HG03521 (cell line): ENCODE measurements around the gene MAPK4.
"Not testable (repeated sequence)": the region's sequence is repeated elsewhere in the genome, so short reads cannot be mapped to it uniquely, and the experiment has no call there.

Source experiments
- ATAC-seq: cut with Tn5 transposase; IDR thresholded peaks from one replicate; pipeline ENCODE4 v1.9.1; 2021; ENCODE audit warnings: mild to moderate bottlenecking, moderate library complexity; ENCODE audit not compliant: unreplicated experiment

Gene MAPK4

DNA sequence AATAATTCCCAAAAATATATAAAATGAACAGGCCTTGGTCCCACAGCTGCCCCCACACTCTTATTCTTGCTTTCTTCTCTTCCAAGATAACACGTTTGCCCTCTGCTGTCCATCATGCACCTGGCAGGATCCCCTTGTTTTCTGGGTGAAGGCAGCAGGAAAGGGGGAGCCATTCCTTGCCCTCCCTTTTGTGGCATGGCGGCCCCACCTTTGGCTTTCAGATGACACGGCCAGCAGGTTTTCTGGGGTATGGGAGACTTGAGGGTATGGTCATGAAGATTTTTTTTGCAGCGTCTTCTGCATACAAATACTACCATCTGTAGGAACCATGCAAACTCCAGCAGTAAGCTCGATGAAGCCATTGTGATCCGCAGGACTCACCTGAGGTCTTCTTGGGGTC is 118.8 kb downstream of the MAPK4 start:
- no peak for ATAC-seq

DNA sequence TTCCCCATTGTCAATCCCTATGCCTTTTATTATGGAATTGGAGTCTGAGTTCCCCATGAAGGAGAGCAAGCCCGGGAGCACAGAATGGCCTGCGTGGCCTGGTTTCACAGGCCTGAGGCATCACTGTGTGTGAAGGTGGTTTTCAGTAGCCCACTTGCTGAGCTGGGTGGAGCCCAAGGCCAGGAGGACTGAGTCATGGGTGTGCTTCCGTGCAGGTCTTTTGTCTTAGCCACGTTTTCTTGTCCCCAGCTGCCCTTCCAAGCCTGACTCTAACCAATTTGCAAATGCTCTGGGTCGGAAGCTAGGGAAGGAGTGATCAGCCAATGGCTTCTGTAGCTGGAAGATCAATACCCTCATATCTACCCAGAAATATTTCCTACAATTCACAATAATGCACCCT is 119.2 kb downstream of the MAPK4 start:
- ATAC-seq, result no peak

DNA sequence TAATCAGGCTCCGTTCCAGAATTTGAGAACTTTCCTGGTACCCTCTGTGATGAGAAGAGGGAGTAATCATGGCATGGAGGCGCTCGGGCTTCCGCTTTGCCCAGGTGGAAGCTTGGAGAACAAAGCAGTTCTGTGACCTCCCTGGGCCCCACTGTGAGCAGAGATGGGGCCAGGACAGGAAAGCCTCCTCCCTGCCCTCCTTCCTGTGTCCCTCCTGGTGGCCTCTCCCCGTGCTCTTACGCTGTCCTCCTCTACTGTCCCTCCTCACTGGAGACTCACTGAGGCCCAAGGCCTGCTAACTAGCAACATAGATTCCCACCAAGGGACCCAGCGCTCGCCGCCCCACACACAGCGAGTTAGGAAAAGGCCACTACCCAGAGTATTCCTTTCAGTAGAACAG is 119.8 kb downstream of the MAPK4 start:
- no peak for ATAC-seq

DNA sequence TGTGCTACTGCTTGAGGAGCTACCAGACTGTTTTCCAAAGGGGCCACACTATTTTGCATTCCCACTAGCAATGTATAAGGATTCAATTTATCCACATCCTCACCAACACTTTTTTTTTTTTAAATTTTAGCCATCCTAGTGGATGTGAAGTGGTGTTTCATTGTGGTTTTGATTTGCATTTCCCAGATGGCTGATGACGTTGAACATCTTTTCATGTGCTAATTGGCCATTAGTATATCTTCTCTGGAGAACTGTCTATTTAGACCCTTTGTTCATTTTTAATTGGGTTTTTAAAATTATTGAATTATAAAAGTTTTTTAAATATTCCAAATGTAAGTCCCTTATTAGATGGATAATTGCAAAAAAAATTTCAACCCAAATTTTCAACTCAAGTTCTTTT is 121.1 kb downstream of the MAPK4 start:
- no peak for ATAC-seq

DNA sequence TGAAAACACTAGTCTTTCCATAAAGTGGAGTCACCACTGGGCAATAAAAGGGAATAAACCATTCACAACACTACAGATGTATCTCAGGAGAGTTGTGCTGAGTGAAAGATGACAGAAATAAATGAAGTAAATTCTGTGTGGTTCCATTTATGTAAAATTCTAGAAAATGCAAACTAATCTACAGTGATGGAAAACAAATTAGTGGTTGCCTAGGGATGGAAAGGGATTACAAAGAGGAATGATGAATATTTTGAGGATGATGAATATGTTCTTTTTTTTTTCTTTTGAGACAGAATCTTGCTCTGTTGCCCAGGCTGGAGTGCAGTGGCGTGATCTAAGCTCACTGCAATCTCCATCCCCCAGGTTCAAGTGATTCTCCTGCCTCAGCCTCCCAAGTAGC is 123.0 kb downstream of the MAPK4 start:
- no peak for ATAC-seq

DNA sequence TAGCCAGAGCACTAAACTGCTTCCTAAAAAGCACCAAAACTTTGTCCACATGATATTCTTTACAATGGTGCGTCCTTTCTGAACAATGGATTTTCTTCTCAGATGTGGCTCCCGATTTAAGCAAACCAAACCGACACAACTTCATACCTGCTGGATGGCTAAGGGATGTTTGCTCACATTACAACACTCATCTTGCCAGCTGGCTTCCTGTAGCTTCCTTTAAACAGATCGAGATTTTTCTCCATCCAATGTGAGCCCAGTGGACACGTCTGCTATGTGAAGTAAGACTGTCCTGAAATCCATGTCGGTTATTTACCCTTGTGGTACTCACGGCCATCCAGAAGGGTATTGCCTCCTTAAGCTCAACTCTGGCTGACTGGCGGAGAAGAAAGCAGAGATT is 126.5 kb downstream of the MAPK4 start:
- ATAC-seq, result no peak

DNA sequence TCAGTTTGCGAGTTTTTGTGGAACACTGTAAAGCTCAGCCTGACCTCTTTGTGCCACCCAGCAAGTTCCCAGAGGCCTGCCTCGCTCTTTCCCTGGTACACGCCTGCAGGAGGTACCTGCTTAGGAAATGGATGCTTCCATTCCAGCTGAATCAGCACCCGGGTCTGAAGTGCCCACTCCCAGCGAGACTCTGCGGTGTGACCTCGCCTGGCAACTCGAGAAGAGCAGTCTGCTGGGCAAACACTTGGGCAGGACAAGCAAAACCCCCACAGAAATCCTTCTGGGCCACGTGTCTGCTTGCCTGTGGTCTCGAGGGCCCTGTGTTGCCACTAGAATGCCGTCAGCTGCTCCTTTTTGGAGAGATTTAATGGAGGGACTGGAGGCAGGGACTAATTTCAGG is 127.6 kb downstream of the MAPK4 start:
- ATAC-seq, result no peak

DNA sequence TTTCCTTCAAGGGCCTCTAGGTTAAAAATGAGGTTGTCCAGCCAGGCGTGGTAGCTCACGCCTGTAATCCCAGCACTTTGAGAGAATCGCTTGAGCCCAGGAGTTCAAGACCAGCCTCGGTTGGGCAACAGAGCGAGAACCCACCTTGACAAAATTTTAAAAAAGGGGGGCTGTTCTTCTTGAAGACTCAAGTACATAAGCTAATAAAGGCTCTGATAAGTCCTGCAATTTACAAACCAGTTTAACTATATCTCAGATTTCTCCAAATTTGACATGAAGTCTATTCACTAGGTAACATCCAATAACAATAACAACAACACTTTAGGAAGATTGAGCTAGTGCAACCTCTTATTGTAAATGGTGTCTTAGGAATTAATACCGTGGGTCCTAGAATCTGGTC is 129.7 kb downstream of the MAPK4 start:
- no peak for ATAC-seq

DNA sequence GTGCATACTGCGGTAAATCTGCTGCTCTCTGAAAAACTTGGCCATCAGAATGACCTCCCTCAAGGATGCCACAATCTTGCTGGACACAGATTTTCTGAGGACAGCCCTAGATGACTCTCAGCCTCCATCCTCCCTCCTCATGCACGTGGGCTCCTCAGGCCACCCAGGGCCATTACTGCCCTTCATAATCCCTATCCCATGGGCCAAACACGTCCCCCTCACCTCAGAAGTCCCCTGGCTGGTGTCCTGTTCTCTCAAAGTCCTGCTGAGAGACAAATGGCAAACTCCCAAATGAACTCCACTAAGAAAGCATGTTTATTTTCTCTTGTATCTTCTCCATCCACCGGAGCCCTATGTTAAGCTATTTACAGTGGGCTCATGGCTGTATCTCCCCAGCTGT is 134.3 kb downstream of the MAPK4 start:
- ATAC-seq, result no peak

DNA sequence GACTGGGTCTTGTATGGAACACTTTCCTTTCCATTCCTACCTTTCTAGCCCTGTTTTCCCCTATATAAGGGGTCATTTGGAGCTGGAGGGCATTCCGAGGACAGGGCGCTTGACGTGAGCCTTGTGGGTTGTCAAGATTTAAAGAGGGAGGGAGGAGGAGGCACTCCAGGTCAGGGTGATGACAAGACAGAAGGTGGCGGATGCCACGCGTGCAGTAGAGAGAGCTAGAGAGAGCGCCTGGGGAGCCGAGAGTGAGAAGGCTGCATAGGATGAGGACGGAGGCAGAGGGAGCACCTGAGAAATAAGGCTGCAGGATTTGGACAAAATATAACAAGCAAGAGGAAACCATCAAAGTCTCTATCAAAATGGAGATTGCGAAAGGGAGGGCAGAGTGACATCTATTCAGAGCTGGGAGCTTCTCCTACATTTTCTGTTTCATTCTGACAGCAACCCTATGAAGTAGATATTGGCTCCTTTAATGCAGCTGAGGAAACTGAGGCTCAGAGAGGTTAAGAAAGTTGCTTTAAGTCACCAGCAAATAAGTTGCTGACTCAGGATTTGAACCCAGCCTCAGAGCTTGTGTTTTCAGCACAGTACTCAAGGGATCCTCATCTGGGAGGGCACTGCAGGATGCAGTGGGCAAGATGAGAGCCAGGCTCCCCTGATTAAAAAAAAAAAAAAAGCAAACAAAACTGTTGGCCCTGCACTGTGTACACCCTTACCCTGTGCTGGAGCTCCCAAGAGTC is 135.7 kb downstream of the MAPK4 start:
- ATAC-seq, result no peak

DNA sequence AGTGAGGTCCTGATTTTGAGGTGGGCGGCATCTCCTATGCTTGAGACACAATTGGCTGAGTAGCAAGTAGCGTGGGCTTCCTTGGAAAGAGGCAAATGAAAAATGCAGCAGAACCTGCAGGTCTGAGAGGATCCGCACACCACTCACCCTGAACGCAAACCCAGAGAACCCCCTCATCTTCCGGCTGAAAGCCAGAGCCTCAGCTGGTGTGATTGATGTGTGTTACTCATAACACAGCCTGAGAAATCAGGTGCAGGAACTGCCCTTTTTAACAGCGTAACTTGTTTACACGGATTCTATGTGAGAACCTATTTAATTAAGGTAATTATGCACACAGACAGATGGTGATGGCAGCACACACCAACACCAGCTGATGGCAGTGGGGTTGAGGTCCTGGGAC is 136.5 kb downstream of the MAPK4 start:
- ATAC-seq, result no peak

DNA sequence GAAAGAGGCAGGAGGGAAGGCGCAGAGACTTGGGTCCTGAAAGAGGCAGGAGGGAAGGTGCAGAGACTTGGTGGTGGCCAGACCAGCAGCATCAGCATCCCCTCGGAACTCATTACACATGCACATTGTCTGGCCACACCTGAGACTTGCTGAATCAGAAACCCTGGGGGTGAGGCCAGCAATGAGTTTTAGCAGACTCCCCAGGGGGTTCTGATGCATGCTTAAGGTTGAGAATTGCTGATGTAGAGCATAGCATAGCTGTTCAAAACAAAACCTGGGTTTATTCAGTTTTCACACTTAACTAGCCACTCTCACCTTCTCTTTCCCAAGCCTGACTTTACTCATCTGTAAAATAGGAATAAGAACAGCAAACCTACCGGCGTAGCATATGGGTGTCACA is 137.0 kb downstream of the MAPK4 start:
- ATAC-seq, result no peak

DNA sequence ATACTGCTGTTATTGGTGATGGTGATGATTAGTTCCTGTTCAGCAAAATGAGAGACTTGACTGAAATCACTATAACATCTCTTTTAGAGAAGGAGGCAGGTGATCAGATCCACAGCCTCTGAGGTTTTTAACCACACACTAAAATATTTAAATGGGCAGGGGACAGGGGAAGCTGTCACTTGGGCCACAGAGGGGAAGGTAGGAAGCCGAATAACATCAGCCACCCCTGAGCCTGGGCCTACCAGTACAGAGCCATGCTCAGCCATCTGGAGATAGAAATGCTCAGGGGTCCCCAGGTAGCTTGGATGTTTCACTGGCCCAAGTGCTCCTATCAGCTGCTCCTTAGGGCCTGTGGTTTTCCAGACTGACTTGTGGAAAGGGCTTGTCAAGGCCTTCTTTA is 137.6 kb downstream of the MAPK4 start:
- no peak for ATAC-seq

DNA sequence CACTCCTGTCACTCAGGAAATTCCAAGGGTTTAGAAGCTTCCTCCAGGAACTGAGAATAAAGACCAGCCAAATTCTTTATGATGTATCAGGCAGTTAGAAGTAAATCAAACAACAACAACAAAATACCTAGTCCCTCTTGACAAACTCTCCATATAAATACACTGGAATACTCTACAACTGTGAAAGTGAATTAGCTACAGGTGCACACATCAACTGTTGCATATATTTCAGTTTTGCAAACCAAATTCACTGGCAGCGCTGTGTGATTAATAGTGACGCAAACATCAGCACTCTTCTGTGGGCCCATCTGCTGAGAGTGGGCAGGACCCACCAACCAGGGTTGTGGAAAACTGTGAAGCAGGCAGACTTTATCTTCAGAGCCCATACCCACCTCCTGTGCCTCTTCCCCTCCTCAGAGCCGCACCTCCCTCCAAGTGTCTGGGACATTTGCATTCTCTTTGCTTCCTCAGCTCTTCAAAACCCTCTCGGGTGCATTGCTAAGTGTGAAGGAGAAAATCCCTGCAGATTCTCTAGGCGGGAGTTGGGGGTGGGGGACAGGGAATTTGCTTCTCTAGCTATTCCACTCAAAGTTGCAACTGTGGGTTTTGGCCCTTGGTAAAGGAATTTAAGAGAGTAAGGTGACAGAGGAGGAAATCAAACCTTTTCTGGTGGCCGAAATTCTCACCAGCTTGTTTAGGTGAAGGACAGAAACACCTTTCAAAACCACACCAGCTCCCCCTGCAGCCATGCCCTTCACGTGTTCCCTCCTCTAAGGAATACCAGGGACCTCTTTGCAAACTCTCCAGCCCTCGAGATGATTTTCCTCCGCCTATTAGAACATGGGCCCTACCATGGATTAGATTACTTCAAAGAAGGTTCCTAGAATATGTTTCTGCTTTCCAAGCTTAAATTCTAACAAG is 140.6 kb downstream of the MAPK4 start:
- no peak for ATAC-seq

DNA sequence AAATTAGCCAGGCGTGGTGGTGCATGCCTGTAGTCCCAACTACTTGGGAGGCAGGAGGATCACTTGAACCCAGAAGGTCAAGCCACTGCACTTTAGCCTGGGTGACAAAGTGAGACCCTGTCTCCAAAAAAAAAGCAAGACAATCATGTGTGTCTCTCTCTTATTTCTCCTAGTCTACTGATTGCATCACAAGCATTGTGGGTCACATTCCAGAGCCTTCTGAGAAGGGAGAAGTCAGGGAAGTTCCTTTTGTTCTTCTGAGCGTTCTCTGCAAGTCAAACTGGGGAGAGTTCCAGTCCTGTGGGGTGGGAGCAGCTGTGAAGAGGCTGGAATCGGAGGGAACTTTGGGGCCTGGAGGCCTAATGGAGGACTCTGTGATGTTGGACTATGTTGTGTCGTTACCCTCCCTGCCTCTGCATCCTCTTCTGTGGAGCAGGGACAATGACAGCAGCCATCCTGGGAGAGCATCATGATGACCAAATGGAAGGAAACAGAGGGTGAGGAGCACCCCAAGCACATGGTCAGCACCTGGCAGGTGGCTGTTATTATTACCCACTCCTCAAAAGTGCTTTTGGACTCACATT is 144.6 kb downstream of the MAPK4 start:
- no peak for ATAC-seq

DNA sequence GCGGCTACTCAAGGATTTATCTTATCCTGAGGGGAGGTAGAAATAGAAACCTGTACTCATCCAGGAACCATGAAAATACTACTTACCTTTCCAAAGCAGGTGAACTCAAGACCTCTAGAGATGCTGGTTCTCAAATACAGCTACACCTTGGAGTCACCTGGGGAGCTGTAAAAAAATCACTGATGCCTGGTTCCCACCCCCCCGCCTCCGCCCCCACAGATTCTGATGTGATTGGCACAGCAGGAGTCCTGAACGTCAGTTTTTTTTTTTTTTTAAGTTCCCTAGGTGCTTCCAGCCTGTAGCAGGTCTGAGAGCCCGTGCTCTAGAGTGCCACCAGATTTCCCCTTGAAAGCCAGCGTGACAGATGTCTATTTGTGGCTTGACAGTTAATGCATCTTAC is 146.3 kb downstream of the MAPK4 start:
- ATAC-seq, result no peak

DNA sequence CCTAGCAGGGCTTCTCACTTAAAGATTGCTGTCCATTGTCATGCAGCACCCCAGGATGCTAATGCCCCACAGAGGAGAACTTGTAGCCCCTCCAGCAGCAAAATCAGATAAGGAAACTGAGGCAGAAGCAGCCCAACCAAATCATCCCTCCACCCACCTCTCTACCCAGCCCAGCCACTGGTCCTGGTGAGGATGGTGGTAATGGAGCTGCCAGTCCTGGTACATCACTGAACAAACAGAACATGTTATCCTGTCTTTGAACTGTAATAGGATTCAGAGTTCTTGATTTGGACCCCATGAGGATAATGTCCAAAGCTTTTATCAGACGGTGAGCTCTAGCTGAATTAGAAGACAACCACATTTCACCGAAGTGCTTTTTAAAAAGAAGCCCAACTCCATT is 146.8 kb downstream of the MAPK4 start:
- no peak for ATAC-seq

DNA sequence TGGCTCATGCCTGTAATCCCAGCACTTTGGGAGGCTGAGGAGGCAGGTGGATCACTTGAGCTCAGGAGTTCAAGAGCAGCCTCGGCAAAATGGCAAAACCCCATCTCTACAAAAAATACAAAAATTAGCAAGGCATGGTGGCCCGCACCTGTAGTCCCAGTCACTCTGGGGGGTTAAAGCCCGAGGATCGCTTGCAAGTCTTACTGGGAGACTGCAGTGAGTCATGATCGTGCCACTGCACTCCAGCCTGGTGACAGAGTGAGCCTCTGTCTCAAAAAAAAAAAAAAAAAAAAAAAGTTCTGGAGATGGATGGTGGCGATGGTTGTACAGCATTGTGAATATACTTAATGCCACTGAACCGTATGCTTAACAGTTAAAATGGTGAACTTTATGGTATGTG is 147.4 kb downstream of the MAPK4 start:
- not testable (repeated sequence) for ATAC-seq

DNA sequence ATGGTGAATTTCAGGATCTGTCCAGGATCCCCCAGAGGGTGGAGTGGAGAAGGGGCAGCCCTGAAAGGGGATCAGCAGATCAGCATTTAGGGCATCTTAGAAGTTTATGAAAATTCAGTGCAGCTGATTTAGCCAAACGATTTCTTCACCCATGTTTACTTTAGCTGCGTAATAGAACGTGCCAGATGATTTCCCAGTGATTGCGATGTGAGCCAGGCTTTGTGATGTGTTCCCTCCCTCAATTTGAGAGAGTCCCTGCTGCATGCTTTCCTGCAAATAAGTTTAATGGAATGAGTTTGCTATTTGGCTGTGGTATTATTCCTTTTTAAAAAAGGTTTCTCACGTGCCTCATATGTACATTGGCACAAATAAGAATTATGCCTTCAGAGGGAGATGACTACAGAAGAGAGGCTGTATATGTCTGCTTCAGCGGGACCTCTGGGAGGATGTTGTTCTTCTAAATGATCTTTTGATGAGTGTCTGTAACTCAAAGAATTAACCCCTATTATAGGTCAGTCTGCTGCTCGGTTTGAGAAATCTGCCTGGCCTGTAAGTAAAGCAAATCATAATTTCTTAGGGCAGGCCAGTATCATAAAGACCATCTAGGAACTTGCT is 148.1 kb downstream of the MAPK4 start:
- ATAC-seq, result no peak

DNA sequence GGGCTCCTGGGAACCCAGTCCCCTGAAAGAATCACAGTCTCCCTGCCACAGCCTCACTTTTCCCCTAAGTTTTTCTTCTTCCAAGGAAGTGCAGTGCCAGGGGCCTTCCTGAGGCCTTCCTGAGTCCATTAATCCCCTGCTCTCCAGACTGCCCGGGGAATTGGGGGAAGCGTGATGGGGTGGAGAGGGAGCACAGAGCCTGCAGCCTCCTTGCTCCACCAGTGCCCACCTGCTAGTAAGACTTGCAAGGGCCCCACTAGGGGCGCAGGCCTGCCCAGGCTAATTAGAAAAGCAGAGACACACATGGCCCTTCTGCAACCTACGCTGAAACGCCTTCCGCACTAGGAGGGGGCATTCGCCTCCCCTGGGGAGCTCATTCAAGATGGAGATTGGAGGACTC is 149.3 kb downstream of the MAPK4 start:
- ATAC-seq, result no peak

DNA sequence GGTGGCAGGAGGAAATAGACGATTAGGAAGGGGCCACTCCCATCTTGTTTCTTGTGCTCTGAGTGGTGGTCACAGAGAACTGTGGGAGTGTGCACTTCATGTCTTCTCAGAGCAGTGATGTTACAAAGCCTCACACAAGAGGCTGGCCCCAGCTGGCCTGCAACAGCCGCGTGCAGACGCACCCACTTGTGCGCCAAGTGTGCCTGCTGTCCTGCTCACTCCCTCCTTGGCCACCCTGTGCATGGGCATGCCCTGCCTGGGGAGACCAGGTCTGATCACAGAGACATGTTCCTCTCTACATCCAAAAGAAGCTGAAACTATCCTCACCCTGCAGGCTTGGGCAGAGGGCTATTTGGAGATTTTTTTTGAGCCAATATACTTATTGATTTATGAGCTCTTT is 151.5 kb downstream of the MAPK4 start:
- no peak for ATAC-seq

DNA sequence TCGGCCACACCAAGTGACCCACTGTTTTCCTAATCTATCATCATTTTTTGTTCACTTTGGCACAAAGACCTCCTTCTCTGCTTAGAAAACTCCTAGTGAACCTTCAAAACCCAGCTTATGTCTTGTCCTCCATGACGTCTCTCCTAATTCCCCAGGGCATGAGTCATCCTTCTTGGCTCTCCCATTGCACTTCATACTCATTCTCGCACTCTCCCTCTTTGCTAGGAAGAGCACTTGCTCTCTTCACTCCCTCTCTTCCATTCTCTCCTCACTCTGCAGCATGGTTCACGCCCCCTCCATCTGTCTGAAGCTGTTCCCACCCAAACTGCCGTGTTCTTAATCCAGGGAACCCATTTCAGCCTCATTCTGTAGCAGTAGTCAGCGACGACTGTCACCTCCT is 156.0 kb downstream of the MAPK4 start:
- ATAC-seq, result no peak
